Measurements from ENCODE around the gene OCEL1.

- TF ChIP-seq CTCF (IDR thresholded peaks at IDR 0.05; ENCODE audit: low read length) (no peak), EZH2 (IDR thresholded peaks at IDR 0.05; ENCODE audit: borderline replicate concordance, low read length) (no peak)
These were observed 38.0 kb downstream of the OCEL1 start for GRCh38 chr19:17263712-17264640.

Data from OCI-LY1 (cell line).